Fibroblast of lung (primary cell): Measurements from ENCODE around the gene LYPD6B. TPM values are rescaled to one million over a fixed set of nuclear protein-coding genes. Genes with fewer than 3 reads are reported as not detected.

Source experiments
- DNase-seq, 2 donors: peaks; one replicate each; pipeline versions ENCODE4 v3.0.0 to v3.0.0-alpha.2; 2010; ENCODE audit warnings: low read depth in 2 of 2
- H2AFZ ChIP-seq: 2 replicates; pipeline ENCODE4 v1.5.1; 2012; ENCODE audit warnings: low read length, control low read depth, inconsistent platforms
- H3K27ac ChIP-seq: 2 replicates; pipeline ENCODE4 v1.5.1; 2011; ENCODE audit warnings: low read length, control low read depth; ENCODE audit not compliant: insufficient read depth
- H3K27me3 ChIP-seq: 2 replicates; pipeline ENCODE4 v1.5.1; 2011; ENCODE audit warnings: mild to moderate bottlenecking, low read length; ENCODE audit not compliant: control insufficient read depth, insufficient read depth
- H3K36me3 ChIP-seq: 2 replicates; pipeline ENCODE4 v1.5.1; 2011; ENCODE audit warnings: low read length; ENCODE audit not compliant: control insufficient read depth, insufficient read depth
- H3K4me1 ChIP-seq: 2 replicates; pipeline ENCODE4 v1.5.1; 2011; ENCODE audit warnings: low read length; ENCODE audit not compliant: control insufficient read depth, insufficient read depth; ENCODE audit errors: extremely low read depth
- H3K4me2 ChIP-seq: 2 replicates; pipeline ENCODE4 v1.5.1; 2011; ENCODE audit warnings: low read length, control low read depth; ENCODE audit not compliant: insufficient read depth; ENCODE audit errors: extremely low read depth
- H3K4me3 ChIP-seq, 4 experiments: fragments of 200-600 bp in 1 of 4; sonication (generic) in 1 of 4; replicated peaks in 1 of 4; 2 replicates each; pipeline ENCODE4 v1.5.1; 2011 to 2016; ENCODE audit warnings: low read length in 4 of 4, low read depth in 3 of 4, mild to moderate bottlenecking in 3 of 4, control low read depth in 2 of 4, inconsistent platforms in 1 of 4, mixed read lengths in 1 of 4; ENCODE audit not compliant: insufficient read depth in 1 of 4; ENCODE audit errors: control extremely low read depth in 1 of 4
- H3K79me2 ChIP-seq: 2 replicates; pipeline ENCODE4 v1.5.1; 2012; ENCODE audit warnings: mild to moderate bottlenecking, low read length, inconsistent platforms; ENCODE audit not compliant: control insufficient read depth, insufficient read depth
- H3K9ac ChIP-seq: 2 replicates; pipeline ENCODE4 v1.5.1; 2011; ENCODE audit warnings: mild to moderate bottlenecking, low read length, control low read depth; ENCODE audit not compliant: insufficient read depth
- H3K9me3 ChIP-seq: 2 replicates; pipeline ENCODE4 v1.5.1; 2012; ENCODE audit warnings: low read depth, low read length; ENCODE audit not compliant: control insufficient read depth, insufficient read depth
- H4K20me1 ChIP-seq: 2 replicates; pipeline ENCODE4 v1.5.1; 2011; ENCODE audit warnings: low read length; ENCODE audit not compliant: control insufficient read depth, insufficient read depth; ENCODE audit errors: extremely low read depth
- EZH2 ChIP-seq: IDR thresholded peaks from 2 replicates; pipeline ENCODE4 v1.5.1; 2012; ENCODE audit warnings: low read length, control low read depth, mild to moderate bottlenecking; ENCODE audit errors: missing control alignments
- polyA plus RNA-seq, 2 donors: library from polyadenylated mRNA; depleted of rRNA in 1 of 2; stranded (reverse) in 1 of 2; unstranded in 1 of 2; fragments of >200 nt; gene quantifications; 2 replicates each; pipeline ENCODE4 v1.2.1, GENCODE V29; 2011 to 2012; ENCODE audit warnings: missing spikeins in 1 of 2
- total RNA-seq: library from RNA; depleted of rRNA; stranded (reverse); fragments of >200 nt; gene quantifications from 2 replicates; pipeline ENCODE4 v1.2.1, GENCODE V29; 2014
- TF ChIP-seq, protein P1 (sequence below), 2 donors: IDR thresholded peaks in 1 of 2; conservative IDR thresholded peaks in 1 of 2; 1 replicate in 1 of 2; 2 replicates in 1 of 2; pipeline ENCODE4 v1.5.1; 2011 to 2012; ENCODE audit warnings: low read length in 2 of 2, control low read depth in 1 of 2, inconsistent platforms in 1 of 2, low read depth in 1 of 2, mild to moderate bottlenecking in 1 of 2

LYPD6B gene
- total and polyA plus RNA-seq, 2 donors (not counting 1 experiment from before 2014, with no cell fraction given) = 0.11 TPM; not detected in 1

DNA sequence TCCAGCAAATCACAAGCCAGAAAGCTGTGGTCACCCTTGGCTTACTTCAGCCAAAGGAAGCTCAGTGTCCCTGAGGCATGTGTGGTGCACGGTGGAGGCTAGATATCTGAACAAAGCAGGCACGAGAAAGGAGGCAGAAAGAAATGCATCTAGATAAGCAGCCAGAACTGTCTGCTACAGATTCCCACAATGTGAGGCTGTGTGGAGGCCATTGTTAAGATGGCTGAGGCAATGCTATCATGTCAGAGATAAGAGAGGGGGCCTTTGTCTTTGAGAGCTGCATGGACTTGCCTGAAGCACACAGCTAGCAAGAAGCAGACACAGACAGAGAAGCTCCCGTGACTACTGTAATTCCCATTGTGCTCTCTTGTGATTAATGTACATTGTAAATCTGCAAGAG is 181.4 kb downstream of the LYPD6B start:
- Histone ChIP-seq H2AFZ (no peak overlapping the region), H3K4me1 (no peaks in the 10 kb centered on the region), H3K4me2 (no peak overlapping the region), H4K20me1 (no peaks in the 10 kb centered on the region), H3K4me3 (no peak overlapping the region), H3K27ac (no peak overlapping the region), H3K36me3 (no peaks in the 10 kb centered on the region), H3K79me2 (no peaks in the 10 kb centered on the region), H3K9me3 (no peaks in the 10 kb centered on the region), H3K9ac (no peak overlapping the region), H3K27me3 (no peaks in the 10 kb centered on the region)
- no peak for TF ChIP-seq EZH2
- TF ChIP-seq, protein P1, sequence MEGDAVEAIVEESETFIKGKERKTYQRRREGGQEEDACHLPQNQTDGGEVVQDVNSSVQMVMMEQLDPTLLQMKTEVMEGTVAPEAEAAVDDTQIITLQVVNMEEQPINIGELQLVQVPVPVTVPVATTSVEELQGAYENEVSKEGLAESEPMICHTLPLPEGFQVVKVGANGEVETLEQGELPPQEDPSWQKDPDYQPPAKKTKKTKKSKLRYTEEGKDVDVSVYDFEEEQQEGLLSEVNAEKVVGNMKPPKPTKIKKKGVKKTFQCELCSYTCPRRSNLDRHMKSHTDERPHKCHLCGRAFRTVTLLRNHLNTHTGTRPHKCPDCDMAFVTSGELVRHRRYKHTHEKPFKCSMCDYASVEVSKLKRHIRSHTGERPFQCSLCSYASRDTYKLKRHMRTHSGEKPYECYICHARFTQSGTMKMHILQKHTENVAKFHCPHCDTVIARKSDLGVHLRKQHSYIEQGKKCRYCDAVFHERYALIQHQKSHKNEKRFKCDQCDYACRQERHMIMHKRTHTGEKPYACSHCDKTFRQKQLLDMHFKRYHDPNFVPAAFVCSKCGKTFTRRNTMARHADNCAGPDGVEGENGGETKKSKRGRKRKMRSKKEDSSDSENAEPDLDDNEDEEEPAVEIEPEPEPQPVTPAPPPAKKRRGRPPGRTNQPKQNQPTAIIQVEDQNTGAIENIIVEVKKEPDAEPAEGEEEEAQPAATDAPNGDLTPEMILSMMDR (conservative IDR thresholded peaks at IDR 0.05 in 1 of 2, IDR thresholded peaks at IDR 0.05 in 1 of 2; ENCODE audit: low read depth in 1 of 2, low read length in 2 of 2) = no peak
- no peak for DNase-seq

DNA sequence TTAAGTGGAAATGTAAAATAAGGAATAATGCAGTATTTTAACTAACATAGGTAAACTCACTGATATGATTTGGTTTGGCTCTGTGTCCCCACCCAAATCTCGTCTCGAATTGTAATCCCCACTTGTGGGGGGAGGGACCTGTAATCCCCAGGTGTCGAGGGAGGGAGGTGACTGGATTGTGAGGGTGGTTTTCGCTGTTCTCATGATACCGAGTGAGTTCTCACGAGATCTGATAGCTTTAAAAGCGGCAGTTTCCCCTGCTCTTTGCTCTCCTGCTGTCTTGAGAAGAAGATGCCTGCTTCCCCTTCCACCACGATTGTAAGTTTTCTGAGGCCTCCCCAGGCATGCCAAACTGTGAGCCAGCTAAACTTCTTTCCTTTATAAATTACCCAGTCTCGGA is 182.5 kb downstream of the LYPD6B start:
- TF ChIP-seq, protein P1 (conservative IDR thresholded peaks at IDR 0.05 in 1 of 2, IDR thresholded peaks at IDR 0.05 in 1 of 2; ENCODE audit: low read depth in 1 of 2, low read length in 2 of 2) = no peak
- no peak for TF ChIP-seq EZH2
- Histone ChIP-seq H3K36me3 (no peaks in the 10 kb centered on the region), H3K27me3 (no peaks in the 10 kb centered on the region), H3K79me2 (no peaks in the 10 kb centered on the region), H3K9me3 (no peaks in the 10 kb centered on the region), H4K20me1 (no peaks in the 10 kb centered on the region), H3K4me1 (no peaks in the 10 kb centered on the region), H3K9ac (no peak overlapping the region), H3K27ac (no peak overlapping the region), H3K4me2 (no peak overlapping the region), H3K4me3 (no peak overlapping the region), H2AFZ (no peak overlapping the region)
- DNase-seq = no peak

DNA sequence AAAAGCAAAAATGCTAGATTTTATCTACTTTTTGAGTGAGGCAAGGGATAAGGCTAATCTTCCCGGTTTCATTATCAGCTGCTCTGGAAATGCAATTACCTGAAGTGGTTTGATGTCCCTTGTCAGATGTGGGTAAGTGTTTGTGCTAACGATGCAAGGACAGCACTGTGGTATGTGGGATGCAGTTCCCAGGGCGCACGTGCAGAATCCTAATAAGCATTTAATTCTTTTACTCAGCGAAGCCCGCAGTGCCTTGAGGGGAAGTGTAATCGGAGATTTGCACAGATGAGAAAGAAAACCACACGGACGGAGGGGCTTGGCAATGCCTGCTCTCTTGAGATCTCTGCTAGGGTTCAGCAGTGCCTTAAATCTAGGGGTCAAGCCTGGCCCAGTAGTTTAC is 183.4 kb downstream of the LYPD6B start:
- Histone ChIP-seq H4K20me1 (no peaks in the 10 kb centered on the region), H3K9me3 (no peaks in the 10 kb centered on the region), H3K4me1 (no peaks in the 10 kb centered on the region), H3K36me3 (no peaks in the 10 kb centered on the region), H3K27ac (no peak overlapping the region), H3K79me2 (no peaks in the 10 kb centered on the region), H3K4me3 (no peak overlapping the region), H3K27me3 (no peaks in the 10 kb centered on the region), H3K9ac (no peak overlapping the region), H3K4me2 (no peak overlapping the region), H2AFZ (no peak overlapping the region)
- TF ChIP-seq, protein P1 (conservative IDR thresholded peaks at IDR 0.05 in 1 of 2, IDR thresholded peaks at IDR 0.05 in 1 of 2; ENCODE audit: low read depth in 1 of 2, low read length in 2 of 2) = no peak
- no peak for TF ChIP-seq EZH2
- no peak for DNase-seq
